ENCODE results near the gene KRABD2.

GRCh38 chr17:8405499-8406016 is 29.1 kb upstream of the KRABD2 start:
- no peak for TF ChIP-seq TAF1 (IDR thresholded peaks at IDR 0.05; ENCODE audit: low read depth, low read length)
- no peak for TF ChIP-seq POLR2A (IDR thresholded peaks at IDR 0.05; ENCODE audit: low read depth, low read length)
- TF ChIP-seq POLR2AphosphoS5 (IDR thresholded peaks at IDR 0.05; ENCODE audit: low read depth, low read length) = no peak
- TF ChIP-seq SPI1 (IDR thresholded peaks at IDR 0.05; ENCODE audit: low read depth, low read length) = no peak
- no peak for TF ChIP-seq POU2F2 (IDR thresholded peaks at IDR 0.05; ENCODE audit: low read depth, low read length)

All from GM12891 (cell line).